SK-N-MC (cell line): ENCODE data around the gene TEX55.

Experiments
- EZH2 ChIP-seq: fragments of 200-600 bp; sonication (generic); IDR thresholded peaks from one replicate; pipeline ENCODE4 v1.6.1; 2017; ENCODE audit warnings: antibody characterized with exemption
- POLR2AphosphoS5 ChIP-seq: IDR thresholded peaks from 2 replicates; pipeline ENCODE4 v1.6.1; 2012; ENCODE audit warnings: mild to moderate bottlenecking, low read depth, low read length, borderline replicate concordance

GRCh38 chr3:119157971-119158370 lies 12.0 kb downstream of the TEX55 start:
- TF ChIP-seq EZH2: no peak
- no peak for TF ChIP-seq POLR2AphosphoS5
